Activated T-helper 1 cell treated with anti-CD3 and anti-CD28 coated beads, Interleukin-12 subunit alpha, Interleukin-12 subunit beta, Interleukin-2, Interleukin-4 antibody, amounts not matched to agents 30 ng/mL and 10 ng/mL and 1 ng/mL, durations not matched to agents 14 hours and 24 hours and 36 hours (primary cell): ENCODE measurements around the gene LIN7A. TPM values are rescaled to one million over a fixed set of nuclear protein-coding genes. Genes with fewer than 3 reads are reported as not detected.

ENCODE experiments used
- DNase-seq: peaks from one replicate; pipeline ENCODE4 v3.0.0; 2021; ENCODE audit warnings: low spot score
- H3K27ac Mint-ChIP-seq: one replicate; pipeline ENCODE4 v1.8.0; 2021; ENCODE audit warnings: mild to moderate bottlenecking, mixed read lengths
- H3K27me3 Mint-ChIP-seq: one replicate; pipeline ENCODE4 v1.8.0; 2022; ENCODE audit warnings: mild to moderate bottlenecking, moderate library complexity, mixed read lengths; ENCODE audit not compliant: insufficient read depth
- H3K36me3 Mint-ChIP-seq: one replicate; pipeline ENCODE4 v1.8.0; 2021; ENCODE audit warnings: low read depth, mixed read lengths
- H3K4me1 Mint-ChIP-seq: one replicate; pipeline ENCODE4 v1.8.0; 2021; ENCODE audit warnings: low read depth, mixed read lengths
- H3K4me3 Mint-ChIP-seq: one replicate; pipeline ENCODE4 v1.8.0; 2021; ENCODE audit warnings: mild to moderate bottlenecking, moderate library complexity, mixed read lengths
- H3K9me3 Mint-ChIP-seq: one replicate; pipeline ENCODE4 v1.8.0; 2021; ENCODE audit warnings: mixed read lengths
- intact Hi-C: fragments of 100-400 bp; cut with micrococcal nuclease; formaldehyde crosslinking; loops from one replicate; pipeline ENCODE4 v1.15.1; 2024
- total RNA-seq: library from RNA; stranded (reverse); gene quantifications from 2 replicates; pipeline ENCODE4 v1.2.3, GENCODE V29; 2022

The LIN7A gene
- total RNA-seq, 1 donor from 2014 or later = 1.5 TPM

DNA sequence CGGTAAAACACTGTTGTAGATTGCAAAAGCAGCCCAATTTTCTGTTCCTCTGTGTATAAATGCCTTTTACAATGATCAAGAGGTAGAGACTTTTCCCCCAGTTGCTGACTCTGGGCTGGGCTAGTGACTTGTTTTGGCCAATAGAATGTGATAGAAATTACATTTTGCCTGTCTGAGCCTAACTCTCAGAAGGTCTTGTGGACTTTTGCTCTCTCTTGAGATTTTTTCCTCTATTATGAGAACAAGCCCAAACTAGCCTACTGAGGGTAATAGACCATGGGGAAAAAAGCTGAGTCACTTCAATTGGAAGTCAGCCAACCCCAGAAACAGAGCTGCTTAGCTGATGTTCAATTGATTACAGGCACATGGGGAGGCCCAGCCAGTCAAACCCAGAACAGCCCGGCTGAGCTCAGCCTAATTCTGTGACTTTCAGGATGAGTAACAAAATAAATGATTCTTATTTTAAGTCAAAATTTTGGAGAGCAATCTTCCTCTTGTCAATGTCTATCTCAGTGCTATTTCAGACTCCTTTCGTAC, 159.7 kb downstream of the LIN7A start:
- Mint-ChIP-seq H3K36me3 (peaks cover 5% of the 10 kb centered on the region), H3K9me3 (peaks cover 29% of the 10 kb centered on the region), H3K4me1 (peaks cover 13% of the 10 kb centered on the region), H3K4me3 (no peak overlapping the region), H3K27ac (peak overlapping the region; percentile 31), H3K27me3 (no peaks in the 10 kb centered on the region)
- DNase-seq = peak; percentile 19
- intact Hi-C loops = loop anchor here (2.0 kb wide), 1 partner anchor 15 kb away; no protein-coding TSS in a partner anchor

DNA sequence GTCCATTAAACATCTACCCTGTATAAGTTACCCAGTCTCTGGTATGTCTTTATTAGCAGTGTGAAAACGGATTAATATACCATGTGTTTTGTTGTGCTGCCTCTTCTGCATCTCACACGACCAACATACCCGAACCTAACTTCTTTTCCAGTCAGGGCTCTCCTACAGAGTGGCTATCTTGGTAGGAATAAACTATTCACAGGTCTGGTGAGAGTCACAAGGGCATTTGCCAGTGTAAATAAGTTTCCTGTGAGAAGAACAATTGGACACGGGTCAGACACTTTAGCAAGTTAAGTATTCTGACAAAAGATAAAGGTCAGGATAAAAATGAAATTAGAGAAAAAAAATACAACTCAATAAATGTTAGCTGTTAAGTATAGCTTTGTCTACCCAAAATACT, 160.1 kb downstream of the LIN7A start:
- H3K4me3 Mint-ChIP-seq = no peak overlapping the region
- H3K9me3 Mint-ChIP-seq = peaks cover 31% of the 10 kb centered on the region
- intact Hi-C loops = no loop called here
- H3K27ac Mint-ChIP-seq = no peak overlapping the region
- H3K27me3 Mint-ChIP-seq = no peaks in the 10 kb centered on the region
- peaks cover 13% of the 10 kb centered on the region for H3K4me1 Mint-ChIP-seq
- no peak for DNase-seq
- peaks cover 5% of the 10 kb centered on the region for H3K36me3 Mint-ChIP-seq

DNA sequence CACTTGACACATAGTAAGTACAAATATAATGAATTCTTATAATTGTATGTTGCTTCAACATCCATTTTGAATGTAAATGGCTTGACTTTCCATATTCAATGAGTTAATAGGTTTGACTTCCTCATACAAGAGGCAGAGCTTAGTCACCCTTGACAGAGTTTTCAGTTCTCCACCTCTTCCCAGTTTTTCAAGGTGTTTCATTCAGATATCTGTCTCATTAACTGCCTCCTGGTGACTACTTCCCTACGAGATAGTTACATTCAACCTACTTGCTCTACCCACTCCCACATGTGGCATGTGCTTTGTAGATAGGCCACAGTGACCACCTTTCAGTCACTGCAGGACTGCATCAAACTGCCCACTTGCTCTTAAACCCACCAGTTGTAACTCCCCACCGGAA, 161.0 kb downstream of the LIN7A start:
- H3K4me3 Mint-ChIP-seq = no peak overlapping the region
- DNase-seq = no peak
- H3K4me1 Mint-ChIP-seq = peaks cover 13% of the 10 kb centered on the region
- H3K36me3 Mint-ChIP-seq = peaks cover 5% of the 10 kb centered on the region
- peaks cover 32% of the 10 kb centered on the region for H3K9me3 Mint-ChIP-seq
- H3K27ac Mint-ChIP-seq = no peak overlapping the region
- H3K27me3 Mint-ChIP-seq = no peaks in the 10 kb centered on the region
- intact Hi-C loops = no loop called here

DNA sequence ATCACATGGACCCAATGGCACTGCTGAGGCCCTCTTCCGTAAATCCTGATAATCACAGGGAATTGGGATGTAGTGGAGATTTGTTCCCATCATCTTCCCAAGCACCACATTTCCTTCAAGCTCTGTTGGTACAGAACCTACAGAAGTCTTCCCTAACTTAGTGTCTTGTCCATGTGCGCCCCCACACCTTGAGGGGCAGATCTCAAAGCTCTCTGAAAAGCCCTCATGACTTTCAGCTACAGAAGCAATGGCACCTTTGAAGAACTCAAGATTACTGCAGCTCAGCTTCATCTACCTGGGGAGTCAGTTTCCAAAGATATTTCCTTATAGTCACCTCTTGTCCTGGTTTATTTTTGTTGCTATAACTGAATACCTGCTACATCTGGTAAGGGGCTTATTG, 166.8 kb downstream of the LIN7A start:
- H3K27me3 Mint-ChIP-seq = peaks cover 4% of the 10 kb centered on the region
- peaks cover 3% of the 10 kb centered on the region for H3K36me3 Mint-ChIP-seq
- intact Hi-C loops = no loop called here

DNA sequence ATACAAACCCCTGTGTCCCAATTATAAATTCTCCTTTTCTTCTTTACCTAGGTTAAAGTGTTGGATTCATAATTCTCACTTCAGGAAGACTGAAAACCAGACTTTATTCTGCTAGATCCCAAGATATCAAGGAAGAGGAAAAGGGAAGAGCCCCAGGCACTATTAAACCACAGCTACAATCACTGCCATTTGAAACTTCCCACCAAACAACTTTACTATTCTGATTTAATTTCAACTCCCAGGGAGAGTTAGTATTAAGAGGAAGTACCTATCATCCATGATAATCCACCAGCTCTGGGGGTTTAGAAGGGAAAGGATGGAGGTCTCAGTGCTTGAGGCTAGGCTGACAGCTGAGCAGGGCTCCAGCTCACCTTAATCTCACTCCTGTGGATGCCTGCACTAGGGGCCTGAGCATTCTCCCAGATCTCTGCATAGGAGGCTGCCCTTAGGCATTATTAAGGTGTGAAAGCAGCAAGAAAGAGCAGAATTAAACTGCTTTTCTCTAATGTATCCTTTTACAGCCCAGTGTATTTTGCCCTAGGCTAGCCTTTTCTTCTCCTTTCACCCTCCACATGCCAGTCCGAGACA, 168.1 kb downstream of the LIN7A start:
- intact Hi-C loops = loop anchor here (5.0 kb wide), 1 partner anchor 297 kb away; no protein-coding TSS in a partner anchor
- Mint-ChIP-seq H3K9me3 (peaks cover 12% of the 10 kb centered on the region), H3K27ac (no peak overlapping the region)

More for the DNA sequence above, 166.8 kb downstream of the LIN7A start:
- DNase-seq = no peak
- Mint-ChIP-seq H3K27ac (no peak overlapping the region), H3K9me3 (peaks cover 14% of the 10 kb centered on the region), H3K4me1 (peaks cover 8% of the 10 kb centered on the region), H3K4me3 (no peak overlapping the region)

DNA sequence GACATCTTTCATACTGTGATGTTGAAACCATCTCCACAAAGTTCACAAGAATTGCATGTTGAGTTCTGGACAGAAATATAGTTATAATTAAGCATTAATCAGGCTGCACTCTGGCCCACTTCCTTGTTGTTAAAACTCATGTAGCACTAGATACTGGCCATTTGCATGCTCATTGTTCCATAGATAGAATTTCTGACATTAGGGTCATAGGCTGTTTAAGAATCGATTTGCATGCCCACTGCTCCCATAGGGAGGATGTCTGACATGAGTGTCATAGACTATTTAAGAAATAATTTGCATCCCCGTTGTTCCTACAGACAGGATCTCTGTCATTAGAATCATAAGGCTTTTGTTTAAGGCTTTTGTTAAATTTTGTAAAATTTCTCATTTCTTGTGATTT, 170.8 kb downstream of the LIN7A start:
- Mint-ChIP-seq H3K9me3 (no peaks in the 10 kb centered on the region), H3K4me3 (no peak overlapping the region), H3K36me3 (no peaks in the 10 kb centered on the region), H3K27me3 (peaks cover 4% of the 10 kb centered on the region), H3K4me1 (no peaks in the 10 kb centered on the region), H3K27ac (no peak overlapping the region)
- DNase-seq = no peak
- intact Hi-C loops = loop anchor here (5.0 kb wide), 1 partner anchor 295 kb away; no protein-coding TSS in a partner anchor

More for the DNA sequence above, 168.1 kb downstream of the LIN7A start:
- H3K4me3 Mint-ChIP-seq = no peak overlapping the region
- H3K4me1 Mint-ChIP-seq = peaks cover 8% of the 10 kb centered on the region
- peaks cover 4% of the 10 kb centered on the region for H3K27me3 Mint-ChIP-seq
- peaks cover 2% of the 10 kb centered on the region for H3K36me3 Mint-ChIP-seq
- DNase-seq = no peak

DNA sequence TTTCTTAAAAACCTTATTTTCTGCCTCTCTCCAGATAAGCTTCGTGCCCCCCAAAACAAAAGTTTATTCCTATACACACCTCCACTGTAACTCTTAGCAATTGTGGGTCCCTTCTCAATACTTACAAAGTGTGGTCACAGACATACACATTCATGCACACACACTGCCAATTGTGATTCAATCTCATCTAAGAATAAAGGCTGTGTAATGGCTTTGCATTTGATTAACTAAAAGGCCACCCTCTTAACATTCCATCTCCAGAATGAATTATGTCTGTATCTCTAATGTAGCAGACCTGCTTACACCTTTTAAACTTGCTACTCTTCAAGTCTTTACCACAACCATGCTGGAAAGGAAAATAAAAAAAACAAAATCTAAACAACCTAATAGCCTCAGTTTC, 171.5 kb downstream of the LIN7A start:
- Mint-ChIP-seq H3K27me3 (peaks cover 4% of the 10 kb centered on the region), H3K4me1 (no peaks in the 10 kb centered on the region), H3K27ac (no peak overlapping the region), H3K36me3 (no peaks in the 10 kb centered on the region), H3K4me3 (no peak overlapping the region), H3K9me3 (no peaks in the 10 kb centered on the region)
- intact Hi-C loops = loop anchor here (5.0 kb wide), 1 partner anchor 294 kb away; no protein-coding TSS in a partner anchor
- DNase-seq = no peak

DNA sequence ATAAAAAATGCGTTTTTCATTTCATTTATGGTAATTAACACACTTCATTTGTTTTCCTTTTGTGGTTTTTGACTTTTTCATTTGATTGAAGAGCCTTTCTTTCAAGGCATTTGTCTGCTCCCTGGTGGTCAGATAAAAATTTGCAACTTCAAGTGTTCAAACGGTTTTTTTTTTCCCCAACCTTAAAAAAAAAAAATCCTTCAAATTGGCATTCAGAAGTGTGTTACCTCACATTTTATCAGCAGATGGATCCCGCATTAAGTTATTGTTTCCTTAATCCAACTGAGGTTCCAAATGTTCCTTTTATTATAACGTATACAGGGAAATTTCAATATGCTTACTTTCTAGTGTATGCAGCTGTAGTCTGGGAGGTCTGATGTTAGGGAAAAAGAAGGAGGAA, 173.9 kb downstream of the LIN7A start:
- peaks cover 4% of the 10 kb centered on the region for H3K27me3 Mint-ChIP-seq
- no peak overlapping the region for H3K27ac Mint-ChIP-seq
- H3K4me3 Mint-ChIP-seq = no peak overlapping the region
- no peaks in the 10 kb centered on the region for H3K4me1 Mint-ChIP-seq
- intact Hi-C loops = loop anchor here (1.0 to 2.0 kb wide), 2 partner anchors 15 to 352 kb away; no protein-coding TSS in a partner anchor
- H3K36me3 Mint-ChIP-seq = no peaks in the 10 kb centered on the region
- DNase-seq = no peak
- H3K9me3 Mint-ChIP-seq = no peaks in the 10 kb centered on the region

DNA sequence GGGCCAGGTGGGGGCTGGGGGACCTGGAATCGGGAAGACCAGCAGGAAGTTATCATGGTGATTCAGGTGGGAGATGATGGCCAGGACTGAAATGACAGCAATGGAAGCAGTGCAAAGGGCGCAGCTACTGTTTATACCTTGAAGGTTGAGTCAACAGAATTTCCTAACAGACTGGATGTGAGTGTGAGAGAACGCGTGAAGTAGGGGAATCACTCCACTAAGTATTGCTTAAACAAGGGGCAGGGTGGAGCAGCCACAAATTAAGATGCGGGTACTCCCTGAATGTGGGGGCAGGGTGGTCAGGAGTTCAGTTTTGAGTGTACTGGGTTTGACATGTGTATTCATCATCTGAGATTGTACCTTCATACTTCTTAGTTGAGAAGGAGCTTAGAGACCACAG, 175.9 kb downstream of the LIN7A start:
- intact Hi-C loops = loop anchor here (2.0 kb wide), 1 partner anchor 17 kb away; no protein-coding TSS in a partner anchor
- Mint-ChIP-seq H3K4me1 (no peaks in the 10 kb centered on the region), H3K9me3 (no peaks in the 10 kb centered on the region)

DNA sequence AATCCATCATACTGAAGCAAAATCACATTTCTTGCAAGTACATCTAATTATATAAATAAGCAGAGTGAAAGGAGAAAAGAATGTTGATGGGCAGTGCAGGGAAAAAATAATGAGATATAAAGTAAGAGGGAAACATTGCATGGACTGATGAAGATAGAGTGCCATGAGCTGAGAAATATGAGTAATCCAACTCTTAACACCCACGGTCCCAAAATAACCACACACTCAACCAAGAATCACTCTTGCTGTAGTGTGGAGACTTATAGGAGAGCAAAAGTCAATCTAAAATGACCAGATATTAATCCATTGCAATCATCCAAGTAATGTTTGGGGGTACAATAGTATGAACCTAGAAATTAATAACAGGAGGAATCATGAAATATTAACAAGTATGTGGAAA, 180.9 kb downstream of the LIN7A start:
- H3K4me3 Mint-ChIP-seq = no peak overlapping the region
- intact Hi-C loops = no loop called here
- DNase-seq = no peak
- H3K4me1 Mint-ChIP-seq = no peaks in the 10 kb centered on the region
- no peaks in the 10 kb centered on the region for H3K36me3 Mint-ChIP-seq
- peaks cover 3% of the 10 kb centered on the region for H3K27me3 Mint-ChIP-seq
- no peak overlapping the region for H3K27ac Mint-ChIP-seq
- H3K9me3 Mint-ChIP-seq = no peaks in the 10 kb centered on the region

More for the DNA sequence above, 175.9 kb downstream of the LIN7A start:
- Mint-ChIP-seq H3K27me3 (no peaks in the 10 kb centered on the region), H3K4me3 (no peak overlapping the region), H3K36me3 (no peaks in the 10 kb centered on the region), H3K27ac (no peak overlapping the region)
- no peak for DNase-seq

DNA sequence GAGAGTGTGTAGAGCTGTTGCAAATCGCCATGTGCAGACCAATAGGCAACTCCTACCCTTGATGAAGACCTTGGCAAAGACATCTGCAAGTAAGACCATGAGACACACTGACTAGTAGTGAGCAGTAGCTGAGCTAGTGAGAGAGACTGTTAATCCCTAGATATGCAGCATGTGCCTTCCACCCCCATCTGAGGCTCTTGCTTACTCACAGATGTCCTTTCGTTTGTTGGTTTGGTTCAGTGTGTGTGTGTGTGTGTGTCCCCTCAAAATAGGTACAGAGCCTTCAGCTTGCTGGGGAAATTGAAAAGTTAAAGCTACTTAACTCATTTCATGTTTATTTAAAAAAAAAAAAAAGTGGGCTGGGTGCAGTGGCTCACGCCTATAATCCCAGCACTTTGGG, 183.5 kb downstream of the LIN7A start:
- no peaks in the 10 kb centered on the region for H3K4me1 Mint-ChIP-seq
- no peak overlapping the region for H3K4me3 Mint-ChIP-seq
- DNase-seq = no peak
- H3K9me3 Mint-ChIP-seq = no peaks in the 10 kb centered on the region
- H3K36me3 Mint-ChIP-seq = no peaks in the 10 kb centered on the region
- H3K27ac Mint-ChIP-seq = no peak overlapping the region
- H3K27me3 Mint-ChIP-seq = peaks cover 3% of the 10 kb centered on the region
- intact Hi-C loops = no loop called here

DNA sequence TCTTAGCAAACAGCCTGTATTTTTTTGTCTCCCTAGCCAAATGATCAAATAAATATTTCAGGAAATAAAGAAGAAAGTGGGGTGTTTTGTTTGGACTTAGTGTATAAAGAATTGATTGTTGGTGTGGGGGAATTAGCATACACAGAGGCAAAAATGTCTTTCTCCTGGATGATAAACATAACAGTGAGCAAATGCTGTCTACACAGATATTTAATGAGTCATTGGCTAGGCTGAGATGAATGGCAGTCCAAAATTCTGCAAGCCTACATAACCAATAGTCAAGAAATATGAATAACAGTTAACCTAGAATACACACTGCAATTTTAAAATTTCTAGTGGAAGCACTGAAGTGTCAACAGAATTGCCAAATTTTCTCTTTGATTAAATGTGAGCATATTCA, 185.3 kb downstream of the LIN7A start:
- no peak for DNase-seq
- intact Hi-C loops = no loop called here
- H3K9me3 Mint-ChIP-seq = no peaks in the 10 kb centered on the region
- no peak overlapping the region for H3K4me3 Mint-ChIP-seq
- peaks cover 3% of the 10 kb centered on the region for H3K27me3 Mint-ChIP-seq
- no peaks in the 10 kb centered on the region for H3K36me3 Mint-ChIP-seq
- H3K27ac Mint-ChIP-seq = no peak overlapping the region
- H3K4me1 Mint-ChIP-seq = no peaks in the 10 kb centered on the region

DNA sequence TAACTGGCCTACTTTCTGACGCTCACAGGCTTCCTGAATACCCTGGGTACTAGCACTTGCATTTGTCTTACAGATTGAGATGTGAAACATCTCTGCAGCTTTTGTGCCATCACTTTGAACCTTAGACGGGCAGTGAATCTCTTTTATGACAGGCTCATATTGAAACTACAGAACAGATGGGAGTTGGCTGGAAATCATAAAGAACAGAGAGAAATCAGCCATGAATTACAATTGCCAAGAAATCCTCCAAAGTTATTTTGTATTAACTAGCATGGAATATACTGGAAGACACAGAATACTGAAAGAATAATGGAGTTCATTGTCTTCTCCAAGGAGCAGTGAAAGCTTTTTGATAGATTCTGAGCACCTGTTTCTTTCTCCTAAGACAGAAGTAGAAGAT, 188.3 kb downstream of the LIN7A start:
- Mint-ChIP-seq H3K9me3 (no peaks in the 10 kb centered on the region), H3K4me3 (no peak overlapping the region), H3K36me3 (no peaks in the 10 kb centered on the region), H3K4me1 (no peaks in the 10 kb centered on the region), H3K27ac (no peak overlapping the region), H3K27me3 (peaks cover 3% of the 10 kb centered on the region)
- intact Hi-C loops = no loop called here
- DNase-seq = no peak
